PFSK-1 (cell line): ENCODE measurements around the gene C15orf39.
"Not testable (repeated sequence)": the region's sequence is repeated elsewhere in the genome, so short reads cannot be mapped to it uniquely, and the experiment has no call there.

Source experiments
- FOXP2 ChIP-seq: optimal IDR thresholded peaks from 2 replicates; pipeline ENCODE3; 2011; ENCODE audit warnings: borderline replicate concordance, control low read depth, inconsistent platforms; ENCODE audit not compliant: insufficient read depth; ENCODE audit errors: extremely low read length, extremely low read depth
- SIN3A ChIP-seq: IDR thresholded peaks from 2 replicates; pipeline ENCODE4 v1.6.1; 2012; ENCODE audit warnings: mild to moderate bottlenecking, low read length, moderate library complexity, borderline replicate concordance; ENCODE audit not compliant: insufficient read depth
- TF ChIP-seq, protein P1 (sequence below), 2 experiments: IDR thresholded peaks; 2 replicates each; pipeline versions ENCODE4 v1.6.1 to v1.8.0; 2011 to 2012; ENCODE audit warnings: low read depth in 2 of 2, low read length in 2 of 2, control low read depth in 1 of 2, inconsistent platforms in 1 of 2, mild to moderate bottlenecking in 1 of 2, moderate library complexity in 1 of 2; ENCODE audit not compliant: insufficient read depth in 1 of 2

C15orf39 gene

DNA sequence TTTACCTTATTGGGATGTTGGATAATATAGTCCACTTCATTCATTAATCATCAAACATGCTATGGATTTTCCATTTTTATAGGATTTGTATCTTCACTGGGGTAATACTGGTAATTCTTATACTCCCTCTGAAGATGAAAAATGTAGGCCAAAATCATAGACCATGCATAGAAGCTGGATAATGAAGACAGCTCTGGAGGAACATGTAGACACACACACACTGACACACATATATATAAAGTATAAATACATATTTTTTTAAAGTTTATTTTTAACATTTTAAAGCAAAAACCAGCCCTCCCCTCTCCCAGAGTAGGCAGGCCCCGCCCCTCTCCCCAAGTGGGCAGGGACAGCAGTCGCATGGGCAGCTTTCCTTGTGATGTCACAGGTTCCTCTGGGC is 56.4 kb downstream of the C15orf39 start, which contains the start of gene GOLGA6C:
Gene GOLGA6C, plus strand, starts transcription at position 301 of the 400 bp plus-strand sequence. CDS start 265 bp downstream, outside the sequence.
- not testable (repeated sequence) for TF ChIP-seq FOXP2, SIN3A
- TF ChIP-seq, protein P1, sequence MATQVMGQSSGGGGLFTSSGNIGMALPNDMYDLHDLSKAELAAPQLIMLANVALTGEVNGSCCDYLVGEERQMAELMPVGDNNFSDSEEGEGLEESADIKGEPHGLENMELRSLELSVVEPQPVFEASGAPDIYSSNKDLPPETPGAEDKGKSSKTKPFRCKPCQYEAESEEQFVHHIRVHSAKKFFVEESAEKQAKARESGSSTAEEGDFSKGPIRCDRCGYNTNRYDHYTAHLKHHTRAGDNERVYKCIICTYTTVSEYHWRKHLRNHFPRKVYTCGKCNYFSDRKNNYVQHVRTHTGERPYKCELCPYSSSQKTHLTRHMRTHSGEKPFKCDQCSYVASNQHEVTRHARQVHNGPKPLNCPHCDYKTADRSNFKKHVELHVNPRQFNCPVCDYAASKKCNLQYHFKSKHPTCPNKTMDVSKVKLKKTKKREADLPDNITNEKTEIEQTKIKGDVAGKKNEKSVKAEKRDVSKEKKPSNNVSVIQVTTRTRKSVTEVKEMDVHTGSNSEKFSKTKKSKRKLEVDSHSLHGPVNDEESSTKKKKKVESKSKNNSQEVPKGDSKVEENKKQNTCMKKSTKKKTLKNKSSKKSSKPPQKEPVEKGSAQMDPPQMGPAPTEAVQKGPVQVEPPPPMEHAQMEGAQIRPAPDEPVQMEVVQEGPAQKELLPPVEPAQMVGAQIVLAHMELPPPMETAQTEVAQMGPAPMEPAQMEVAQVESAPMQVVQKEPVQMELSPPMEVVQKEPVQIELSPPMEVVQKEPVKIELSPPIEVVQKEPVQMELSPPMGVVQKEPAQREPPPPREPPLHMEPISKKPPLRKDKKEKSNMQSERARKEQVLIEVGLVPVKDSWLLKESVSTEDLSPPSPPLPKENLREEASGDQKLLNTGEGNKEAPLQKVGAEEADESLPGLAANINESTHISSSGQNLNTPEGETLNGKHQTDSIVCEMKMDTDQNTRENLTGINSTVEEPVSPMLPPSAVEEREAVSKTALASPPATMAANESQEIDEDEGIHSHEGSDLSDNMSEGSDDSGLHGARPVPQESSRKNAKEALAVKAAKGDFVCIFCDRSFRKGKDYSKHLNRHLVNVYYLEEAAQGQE (IDR thresholded peaks at IDR 0.05; ENCODE audit: insufficient read depth in 1 of 2, low read depth in 2 of 2, low read length in 2 of 2) = not testable (repeated sequence)
